Breast epithelium (tissue), 4 donors: ENCODE results near the gene ZNF750. TPM values are rescaled to one million over a fixed set of nuclear protein-coding genes. Genes with fewer than 3 reads are reported as not detected.

Source experiments
- DNase-seq, 2 donors: peaks; one replicate each; pipeline ENCODE4 v3.0.0-alpha.2; 2019; ENCODE audit warnings: low spot score in 2 of 2
- H3K27ac ChIP-seq, 2 donors: fragments of 200-600 bp; sonication (generic) in 1 of 2; one replicate each; pipeline ENCODE4 v1.5.1; 2016 to 2019; ENCODE audit warnings: mild to moderate bottlenecking in 1 of 2
- H3K27me3 ChIP-seq, 2 donors: fragments of 200-600 bp; sonication (generic) in 1 of 2; one replicate each; pipeline versions ENCODE4 v1.5.1 to v1.6.0; 2017 to 2019; ENCODE audit warnings: control low read depth in 1 of 2, mild to moderate bottlenecking in 1 of 2
- H3K36me3 ChIP-seq: fragments of 200-600 bp; one replicate; pipeline ENCODE4 v1.5.1; 2019
- H3K4me1 ChIP-seq, 2 donors: fragments of 200-600 bp; sonication (generic); one replicate each; pipeline ENCODE4 v1.5.1; 2016 to 2019; ENCODE audit warnings: control low read depth in 1 of 2
- H3K4me3 ChIP-seq, 3 donors: fragments of 200-600 bp; sonication (generic); 1 replicate in 2 of 3; 2 replicates in 1 of 3; pipeline ENCODE4 v1.5.1; 2016 to 2019; ENCODE audit warnings: mild to moderate bottlenecking in 3 of 3, moderate library complexity in 2 of 3
- H3K9me3 ChIP-seq, 2 donors: fragments of 200-600 bp; sonication (generic) in 1 of 2; one replicate each; pipeline ENCODE4 v1.5.1; 2016 to 2019; ENCODE audit warnings: control low read depth in 1 of 2
- CTCF ChIP-seq, 3 donors: fragments of 450-650 bp; IDR thresholded peaks; one replicate each; pipeline ENCODE4 v1.5.1; 2016 to 2017; ENCODE audit warnings: antibody characterized with exemption in 3 of 3, mild to moderate bottlenecking in 3 of 3, moderate library complexity in 3 of 3
- POLR2A ChIP-seq: fragments of 450-650 bp; IDR thresholded peaks from one replicate; pipeline ENCODE4 v1.6.1; 2016; ENCODE audit warnings: antibody characterized with exemption, mild to moderate bottlenecking, moderate library complexity
- POLR2AphosphoS5 ChIP-seq, 3 donors: sonication (generic); formaldehyde crosslinking; IDR thresholded peaks; one replicate each; pipeline ENCODE4 v1.6.1; 2017; ENCODE audit warnings: antibody characterized with exemption in 3 of 3
- intact Hi-C: fragments of 100-400 bp; cut with DNase I; formaldehyde crosslinking; loops from one replicate; pipeline ENCODE4 v1.15.1; 2023; ENCODE audit warnings: low total_unique reads
- total RNA-seq, 3 donors: library from RNA; depleted of rRNA; stranded (reverse); fragments of >200 nt; gene quantifications; one replicate each; pipeline ENCODE4 v1.1.0, GENCODE V29; 2016

Gene ZNF750
- total RNA-seq, 3 donors from 2014 or later, result 5.6 to 7.8 TPM; not detected in 1

GRCh38 chr17:82807101-82807500 lies 32.7 kb downstream of the ZNF750 start:
- no peak overlapping the region for H3K4me3 ChIP-seq
- TF ChIP-seq POLR2AphosphoS5 (IDR thresholded peaks at IDR 0.05) (no peak), POLR2A (no peak), CTCF (IDR thresholded peaks at IDR 0.05) (no peak)
- DNase-seq, result no peak
- H3K27me3 ChIP-seq, result no peaks in the 10 kb centered on the region
- H3K4me1 ChIP-seq, result peaks cover 0 to 11% of the 10 kb centered on the region in 2 donors
- no peaks in the 10 kb centered on the region for H3K9me3 ChIP-seq
- H3K27ac ChIP-seq, result no peak overlapping the region
- intact Hi-C loops, result no loop called here
- H3K36me3 ChIP-seq, result no peaks in the 10 kb centered on the region

GRCh38 chr17:82806645-82807044 lies 33.2 kb downstream of the ZNF750 start:
- Histone ChIP-seq H3K4me3 (no peak overlapping the region), H3K27ac (no peak overlapping the region), H3K36me3 (no peaks in the 10 kb centered on the region), H3K4me1 (peaks cover 0 to 11% of the 10 kb centered on the region in 2 donors), H3K9me3 (no peaks in the 10 kb centered on the region), H3K27me3 (no peaks in the 10 kb centered on the region)
- TF ChIP-seq CTCF (IDR thresholded peaks at IDR 0.05), result no peak
- no peak for TF ChIP-seq POLR2AphosphoS5 (IDR thresholded peaks at IDR 0.05)
- no peak for TF ChIP-seq POLR2A
- intact Hi-C loops, result no loop called here
- no peak for DNase-seq

- intact Hi-C loops, result no loop called here
- H3K27me3 ChIP-seq, result no peaks in the 10 kb centered on the region
- no peaks in the 10 kb centered on the region for H3K9me3 ChIP-seq
Observed at GRCh38 chr17:82805823-82806222, 34.0 kb downstream of the ZNF750 start.

GRCh38 chr17:82805254-82805653 lies 34.6 kb downstream of the ZNF750 start:
- no peak for TF ChIP-seq POLR2AphosphoS5 (IDR thresholded peaks at IDR 0.05)
- no peak for TF ChIP-seq POLR2A
- no peak for TF ChIP-seq CTCF (IDR thresholded peaks at IDR 0.05)
- H3K27me3 ChIP-seq, result no peaks in the 10 kb centered on the region
- no peaks in the 10 kb centered on the region for H3K36me3 ChIP-seq
- H3K4me1 ChIP-seq, result peaks cover 0 to 11% of the 10 kb centered on the region in 2 donors
- peak overlapping the region in 1 of 2 donors; percentile 74 for H3K27ac ChIP-seq
- no peaks in the 10 kb centered on the region for H3K9me3 ChIP-seq
- intact Hi-C loops, result no loop called here
- no peak for DNase-seq
- peak overlapping the region in 1 of 3 donors; percentile 19 for H3K4me3 ChIP-seq

More at GRCh38 chr17:82805823-82806222, 34.0 kb downstream of the ZNF750 start:
- H3K4me1 ChIP-seq, result peaks cover 0 to 11% of the 10 kb centered on the region in 2 donors
- no peak overlapping the region for H3K27ac ChIP-seq
- H3K36me3 ChIP-seq, result no peaks in the 10 kb centered on the region
- no peak overlapping the region for H3K4me3 ChIP-seq
- no peak for DNase-seq
- TF ChIP-seq CTCF (IDR thresholded peaks at IDR 0.05) (no peak), POLR2AphosphoS5 (IDR thresholded peaks at IDR 0.05) (no peak)

GRCh38 chr17:82804442-82805191 lies 35.2 kb downstream of the ZNF750 start:
- H3K27ac ChIP-seq, result peak overlapping the region in 1 of 2 donors; percentile 69
- intact Hi-C loops, result no loop called here
- H3K27me3 ChIP-seq, result no peaks in the 10 kb centered on the region

More at GRCh38 chr17:82804442-82805191, 35.2 kb downstream of the ZNF750 start:
- H3K4me3 ChIP-seq, result peak overlapping the region in 1 of 3 donors; percentile 19
- no peaks in the 10 kb centered on the region for H3K9me3 ChIP-seq
- DNase-seq, result peak in 1 of 2 donors; percentile 41
- H3K36me3 ChIP-seq, result no peaks in the 10 kb centered on the region
- H3K4me1 ChIP-seq, result peaks cover 0 to 11% of the 10 kb centered on the region in 2 donors
- TF ChIP-seq POLR2AphosphoS5 (IDR thresholded peaks at IDR 0.05) (peak in 2 of 3 donors; percentile 16 to 53), CTCF (IDR thresholded peaks at IDR 0.05) (no peak)
